GM19324 (cell line): ENCODE results near the gene TAPT1.
"Not testable (repeated sequence)": the region's sequence is repeated elsewhere in the genome, so short reads cannot be mapped to it uniquely, and the experiment has no call there.

Experiments used
- ATAC-seq: cut with Tn5 transposase; IDR thresholded peaks from one replicate; pipeline ENCODE4 v1.9.1; 2021; ENCODE audit warnings: mild to moderate bottlenecking, moderate library complexity; ENCODE audit not compliant: unreplicated experiment, low FRiP score

TAPT1 gene, protein sequence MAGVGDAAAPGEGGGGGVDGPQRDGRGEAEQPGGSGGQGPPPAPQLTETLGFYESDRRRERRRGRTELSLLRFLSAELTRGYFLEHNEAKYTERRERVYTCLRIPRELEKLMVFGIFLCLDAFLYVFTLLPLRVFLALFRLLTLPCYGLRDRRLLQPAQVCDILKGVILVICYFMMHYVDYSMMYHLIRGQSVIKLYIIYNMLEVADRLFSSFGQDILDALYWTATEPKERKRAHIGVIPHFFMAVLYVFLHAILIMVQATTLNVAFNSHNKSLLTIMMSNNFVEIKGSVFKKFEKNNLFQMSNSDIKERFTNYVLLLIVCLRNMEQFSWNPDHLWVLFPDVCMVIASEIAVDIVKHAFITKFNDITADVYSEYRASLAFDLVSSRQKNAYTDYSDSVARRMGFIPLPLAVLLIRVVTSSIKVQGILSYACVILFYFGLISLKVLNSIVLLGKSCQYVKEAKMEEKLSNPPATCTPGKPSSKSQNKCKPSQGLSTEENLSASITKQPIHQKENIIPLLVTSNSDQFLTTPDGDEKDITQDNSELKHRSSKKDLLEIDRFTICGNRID

DNA sequence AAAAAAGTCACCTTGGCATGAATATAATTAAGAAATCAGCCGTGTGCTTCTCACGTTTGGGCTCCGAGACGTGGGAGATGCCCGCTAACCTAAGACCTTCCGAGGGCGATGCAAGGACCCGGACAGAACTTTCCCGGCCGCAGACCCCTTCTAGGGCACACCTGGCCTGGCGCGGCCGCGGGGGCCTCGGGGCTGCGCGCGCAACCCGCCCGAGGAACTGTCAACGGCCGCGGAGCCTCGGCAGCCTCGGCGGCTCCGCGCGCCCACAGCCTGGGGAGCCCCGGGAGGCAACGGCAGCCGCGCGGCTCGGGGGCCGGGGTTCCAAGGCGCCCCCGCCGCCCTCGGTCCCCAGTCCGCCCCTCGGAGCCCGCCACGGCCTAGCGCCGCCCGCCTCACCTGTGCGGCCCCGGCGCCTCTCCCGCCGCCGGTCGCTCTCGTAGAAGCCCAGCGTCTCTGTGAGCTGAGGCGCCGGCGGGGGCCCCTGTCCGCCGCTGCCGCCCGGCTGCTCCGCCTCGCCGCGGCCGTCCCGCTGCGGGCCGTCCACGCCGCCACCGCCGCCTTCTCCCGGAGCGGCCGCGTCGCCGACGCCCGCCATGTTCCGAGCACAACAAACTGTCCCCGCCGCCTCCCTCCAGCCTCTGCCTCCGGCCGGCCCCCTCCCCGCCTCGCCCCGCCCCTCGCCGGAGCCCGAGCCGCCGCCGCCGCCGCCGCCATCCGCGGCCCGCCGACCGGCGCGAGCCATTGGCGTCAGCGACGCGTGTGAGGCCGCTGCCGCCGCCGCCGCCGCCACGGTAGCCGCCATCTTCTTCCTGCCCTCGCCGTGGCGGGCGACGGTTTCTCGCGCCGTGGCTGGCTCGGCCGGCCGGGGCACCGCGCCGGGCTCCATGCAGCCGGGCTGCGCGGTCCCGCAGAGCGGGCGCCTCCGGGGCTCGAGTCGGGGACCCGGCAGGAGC lies at the start of gene TAPT1:
TAPT1 (minus strand) TSS at position 609 of the 953 bp plus-strand sequence; CDS start at position 595, 14 bp downstream.
- ATAC-seq = peak; percentile 78

DNA sequence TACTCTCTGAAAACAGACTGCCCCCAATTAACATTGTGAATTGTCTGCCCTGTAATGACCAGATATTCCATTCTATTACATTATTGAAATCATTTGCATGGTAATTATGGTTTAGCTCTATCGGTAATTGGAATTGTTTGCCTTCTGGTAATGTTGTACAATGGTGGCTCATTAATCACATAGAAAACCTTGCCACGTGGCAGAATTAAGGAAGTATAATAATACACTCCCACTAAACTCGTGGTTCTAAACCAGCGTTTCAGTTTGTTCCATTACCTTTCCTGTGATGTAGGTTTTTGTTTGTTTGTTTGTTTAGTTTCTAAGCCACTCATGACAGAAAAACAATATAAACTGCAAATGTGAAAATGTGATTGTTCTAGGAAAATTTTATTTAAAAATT lies 45.1 kb upstream of the TAPT1 start:
- no peak for ATAC-seq

- no peak for ATAC-seq
These were observed 44.4 kb upstream of the TAPT1 start for GRCh38 chr4:16270454-16271328.

- not testable (repeated sequence) for ATAC-seq
These were observed 43.6 kb upstream of the TAPT1 start for GRCh38 chr4:16269742-16270453.

DNA sequence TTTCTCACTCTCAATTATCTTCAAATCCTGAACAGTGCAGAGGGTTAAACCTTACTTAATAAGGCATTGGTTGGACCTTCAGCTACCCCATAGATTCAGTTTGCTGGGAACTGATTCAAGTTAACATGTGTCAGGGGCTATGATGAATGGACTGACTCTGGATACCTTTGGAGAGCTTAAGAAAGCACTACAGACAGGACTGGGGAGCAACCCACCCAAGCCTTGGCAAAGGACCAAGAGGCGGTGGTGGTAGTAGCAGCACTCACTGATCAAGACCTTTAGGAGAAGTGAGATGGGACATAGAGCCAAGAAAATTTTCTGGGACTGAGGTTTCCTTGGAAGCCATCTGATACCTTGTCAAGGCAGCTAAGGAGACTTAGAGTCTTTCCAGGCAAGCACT lies 43.0 kb upstream of the TAPT1 start:
- no peak for ATAC-seq

GRCh38 chr4:16268290-16268689 lies 42.0 kb upstream of the TAPT1 start:
- ATAC-seq = no peak

DNA sequence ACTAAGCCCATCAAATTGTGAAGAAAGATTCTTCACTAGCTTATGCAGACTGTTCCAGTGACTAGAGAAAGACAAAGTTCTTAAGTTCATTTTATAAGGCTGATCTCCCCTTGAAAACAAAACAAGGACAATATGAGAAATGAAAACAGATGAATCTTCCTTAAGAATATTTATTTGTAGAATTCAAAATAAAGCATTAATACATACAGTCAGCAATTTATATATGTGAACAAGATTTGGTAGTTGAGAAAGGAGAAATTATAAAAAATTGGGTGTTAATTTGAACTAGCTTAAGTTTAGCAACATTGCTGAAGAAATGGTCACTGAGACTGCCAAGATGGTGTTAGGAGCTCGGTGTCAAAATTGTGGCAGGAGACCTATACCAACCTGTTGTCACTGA lies 41.4 kb upstream of the TAPT1 start:
- no peak for ATAC-seq

DNA sequence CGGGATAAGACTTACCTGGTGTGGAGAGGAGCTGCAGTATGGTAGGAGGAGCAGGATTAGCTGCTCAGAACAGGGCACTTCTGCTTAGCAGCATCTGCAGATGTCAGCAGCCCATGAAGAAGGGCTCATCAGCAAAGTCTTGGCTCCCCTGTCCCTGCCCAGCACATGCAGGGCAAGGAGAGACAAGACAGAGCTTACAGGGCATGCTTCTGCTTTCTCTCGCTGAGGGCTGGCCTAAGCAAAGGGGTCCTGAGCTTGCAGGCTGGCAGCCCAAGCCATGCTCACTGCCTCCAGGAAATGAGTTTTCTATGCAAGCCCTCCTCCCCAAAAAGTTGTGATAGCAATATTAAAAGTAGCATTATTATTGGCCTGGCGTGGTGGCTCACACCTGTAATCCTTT lies 39.5 kb upstream of the TAPT1 start:
- ATAC-seq = no peak

DNA sequence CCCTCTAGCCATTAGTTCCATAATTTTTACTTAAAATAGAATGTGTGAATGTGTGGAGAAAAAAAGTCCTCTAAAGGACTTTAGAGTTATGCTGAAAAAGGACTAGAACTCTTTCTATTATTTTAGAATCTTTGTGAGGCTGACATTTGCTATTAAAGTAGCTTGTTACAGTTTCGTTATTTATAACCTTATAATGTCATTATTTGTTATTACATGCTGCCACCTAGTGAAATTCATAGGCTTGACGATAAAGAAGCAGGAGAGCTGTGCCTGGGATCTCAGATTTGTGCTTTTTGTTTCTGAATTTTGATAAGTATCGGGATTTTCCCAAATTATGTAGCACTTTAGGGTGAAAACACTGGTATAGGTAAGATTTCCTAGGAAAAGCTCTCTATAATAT lies 38.5 kb upstream of the TAPT1 start:
- ATAC-seq = no peak

DNA sequence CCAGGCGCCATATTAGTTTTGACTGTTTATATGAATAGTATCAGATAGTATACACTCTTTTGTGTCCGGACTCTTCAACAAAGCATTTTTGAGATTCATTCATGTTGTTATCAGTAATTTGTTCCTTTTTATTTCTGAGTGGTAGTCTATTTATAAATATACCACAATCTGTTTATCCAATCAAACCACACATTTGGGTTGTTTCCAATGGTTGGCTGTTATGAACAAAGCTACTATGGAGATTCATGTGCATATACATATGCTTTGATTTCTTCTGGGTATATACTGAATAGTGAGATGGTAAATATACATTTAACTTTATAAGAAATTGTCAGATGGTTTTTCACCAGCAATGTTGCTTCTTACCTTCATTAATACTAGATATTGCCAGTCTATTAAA lies 36.8 kb upstream of the TAPT1 start:
- no peak for ATAC-seq

DNA sequence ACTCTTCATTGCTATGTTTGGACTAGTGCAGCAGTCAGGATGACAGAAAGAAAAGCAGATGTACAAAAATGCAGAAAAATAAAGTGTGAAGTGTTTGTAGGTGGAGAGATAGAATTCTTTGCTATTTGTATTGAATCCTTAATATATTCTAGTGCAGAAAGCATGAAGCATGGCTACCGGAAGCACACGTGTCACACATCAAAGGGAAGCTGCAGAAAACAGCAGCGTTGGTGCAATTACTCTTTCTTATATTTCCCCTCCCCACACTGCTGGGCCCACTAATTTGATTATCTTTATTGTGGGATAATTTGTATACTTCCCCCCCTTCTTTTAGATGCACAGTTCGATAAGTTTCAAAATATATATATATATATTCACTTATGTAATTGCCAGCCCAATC lies 35.9 kb upstream of the TAPT1 start:
- ATAC-seq = no peak

DNA sequence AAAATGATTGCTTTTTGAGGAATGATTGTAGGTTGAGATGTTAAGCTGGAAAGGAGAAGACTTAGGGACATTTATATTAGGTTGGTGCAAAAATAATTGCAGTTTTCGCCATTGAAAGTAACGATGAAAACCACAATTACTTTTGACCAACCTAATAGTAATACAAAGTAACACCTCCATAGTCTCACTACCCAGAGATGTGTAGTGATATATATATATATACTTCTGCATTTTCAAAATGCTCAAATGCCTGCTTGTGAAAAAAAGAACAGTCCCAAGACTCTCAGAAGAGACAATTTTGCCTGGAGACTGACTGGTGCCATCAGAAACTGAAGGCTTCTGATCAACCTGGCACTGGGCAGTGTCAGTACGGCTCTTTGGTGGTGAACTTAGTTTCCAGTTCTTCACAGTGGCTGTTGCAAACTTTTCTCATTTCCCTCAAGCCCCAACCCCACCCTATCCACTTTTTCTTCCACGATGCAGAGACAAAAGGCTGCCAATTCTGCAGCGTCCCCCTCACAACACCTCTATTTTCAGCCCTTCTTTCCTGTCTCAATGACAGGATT lies 35.1 kb upstream of the TAPT1 start:
- ATAC-seq = no peak

DNA sequence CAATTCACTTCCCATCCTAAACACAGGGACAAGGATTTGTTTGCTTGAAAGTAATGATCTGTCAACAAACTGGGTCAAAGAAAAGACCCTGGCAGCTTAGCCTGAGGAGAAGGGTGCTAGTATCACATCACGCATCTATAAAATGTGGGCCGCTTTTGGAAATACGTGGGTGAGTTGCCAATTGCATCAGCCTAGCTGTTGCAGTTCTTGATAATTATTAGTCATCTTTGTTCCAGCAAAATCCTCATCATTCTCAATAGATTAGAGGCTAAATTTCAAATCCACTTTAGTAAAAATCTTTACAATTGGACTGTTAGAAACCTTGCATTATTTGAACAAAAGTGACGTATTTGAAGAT lies 33.6 kb upstream of the TAPT1 start:
- ATAC-seq = no peak

- no peak for ATAC-seq
These were observed 33.1 kb upstream of the TAPT1 start for GRCh38 chr4:16259241-16259888.

GRCh38 chr4:16257611-16258010 lies 31.3 kb upstream of the TAPT1 start:
- no peak for ATAC-seq

- no peak for ATAC-seq
These were observed 30.1 kb upstream of the TAPT1 start for GRCh38 chr4:16256343-16256742.

GRCh38 chr4:16255730-16256129 lies 29.5 kb upstream of the TAPT1 start:
- no peak for ATAC-seq

DNA sequence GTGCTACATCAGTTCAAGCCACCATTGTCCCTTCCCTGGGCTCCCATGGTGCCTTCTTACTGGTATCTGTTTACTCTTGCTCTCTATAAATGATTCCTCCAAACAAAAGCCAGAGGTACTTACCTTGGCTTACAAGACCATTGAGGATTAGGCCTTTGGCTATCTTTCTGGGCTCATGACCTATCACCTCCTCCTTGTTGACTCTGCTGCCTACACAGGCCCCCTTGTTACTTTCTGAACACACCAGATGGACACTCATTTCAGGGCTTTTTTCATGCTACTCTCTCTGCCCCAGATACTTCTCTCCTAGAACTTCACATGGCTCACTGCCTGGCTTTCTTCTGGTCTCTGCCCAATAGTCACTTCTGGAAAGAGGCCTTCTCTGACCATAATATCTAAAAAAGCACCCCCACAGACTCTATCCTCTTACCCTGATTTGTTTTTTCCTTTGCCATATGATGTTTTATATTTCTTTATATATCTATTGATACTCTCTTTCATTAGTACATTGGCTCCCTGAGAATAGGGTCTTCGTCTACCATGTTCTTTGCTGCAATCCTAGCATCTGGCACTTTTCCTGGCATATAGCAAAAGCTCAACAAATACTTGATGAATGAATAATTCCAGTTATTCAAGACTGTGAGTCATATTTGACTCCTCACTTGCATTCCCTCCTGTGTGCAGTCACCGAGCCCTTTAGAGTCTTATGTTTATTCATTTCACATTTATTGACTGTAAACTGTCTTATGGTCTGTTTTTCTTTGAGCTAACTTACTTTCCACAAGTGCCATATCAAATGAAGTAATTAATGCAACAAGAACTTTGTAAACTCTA lies 27.1 kb upstream of the TAPT1 start:
- no peak for ATAC-seq
